Osteoblast (primary cell): ENCODE results near the gene SAA1. TPM values are rescaled to one million over a fixed set of nuclear protein-coding genes. Genes with fewer than 3 reads are reported as not detected.

ENCODE experiments used
- DNase-seq: peaks from one replicate; pipeline ENCODE4 v3.0.0; 2011; ENCODE audit warnings: low spot score, mixed read lengths; ENCODE audit not compliant: insufficient read length; ENCODE audit errors: missing footprints
- H2AFZ ChIP-seq: 2 replicates; pipeline ENCODE4 v1.6.0; 2011; ENCODE audit warnings: mild to moderate bottlenecking, low read length
- H3K27ac ChIP-seq: 2 replicates; pipeline ENCODE4 v1.5.1; 2011; ENCODE audit warnings: mild to moderate bottlenecking, low read depth, low read length, moderate library complexity
- H3K27me3 ChIP-seq: 2 replicates; pipeline ENCODE4 v1.6.0; 2012; ENCODE audit warnings: mild to moderate bottlenecking, control low read depth, inconsistent platforms, low read length, moderate library complexity; ENCODE audit not compliant: insufficient read depth
- H3K36me3 ChIP-seq: 2 replicates; pipeline ENCODE4 v1.5.1; 2011; ENCODE audit warnings: mild to moderate bottlenecking, low read length, control low read depth, moderate library complexity; ENCODE audit not compliant: insufficient read depth
- H3K4me1 ChIP-seq: 2 replicates; pipeline ENCODE4 v1.5.1; 2011; ENCODE audit warnings: mild to moderate bottlenecking, low read length, control low read depth, moderate library complexity; ENCODE audit not compliant: insufficient read depth
- H3K4me2 ChIP-seq: 2 replicates; pipeline ENCODE4 v1.6.0; 2011; ENCODE audit warnings: mild to moderate bottlenecking, low read length; ENCODE audit not compliant: insufficient read depth
- H3K4me3 ChIP-seq: fragments of 200-600 bp; sonication (generic); 3 replicates; pipeline ENCODE4 v1.5.1; 2012; ENCODE audit warnings: mild to moderate bottlenecking, low read length, inconsistent platforms; ENCODE audit not compliant: insufficient read depth
- H3K79me2 ChIP-seq: 2 replicates; pipeline ENCODE4 v1.6.0; 2012; ENCODE audit warnings: mild to moderate bottlenecking, low read length, control low read depth, inconsistent platforms; ENCODE audit not compliant: insufficient read depth
- H3K9me3 ChIP-seq: 2 replicates; pipeline ENCODE4 v1.5.1; 2011; ENCODE audit warnings: low read depth, low read length, control low read depth
- H4K20me1 ChIP-seq: 2 replicates; pipeline ENCODE4 v1.6.0; 2012; ENCODE audit warnings: mild to moderate bottlenecking, low read length, control low read depth; ENCODE audit not compliant: insufficient read depth
- CTCF ChIP-seq: IDR thresholded peaks from 2 replicates; pipeline ENCODE4 v1.5.1; 2011; ENCODE audit warnings: mild to moderate bottlenecking, low read depth, low read length, moderate library complexity; ENCODE audit errors: extremely low read depth
- small RNA-seq: library from RNA; depleted of rRNA; stranded (forward); fragments of <200 nt; gene quantifications from one replicate; pipeline ENCODE3, GENCODE V24; 2012
- total RNA-seq: library from RNA; depleted of rRNA; stranded (reverse); fragments of >200 nt; gene quantifications from 2 replicates; pipeline ENCODE4 v1.2.3, GENCODE V29; 2012

The SAA1 gene
- total RNA-seq, 1 donor = not detected

DNA sequence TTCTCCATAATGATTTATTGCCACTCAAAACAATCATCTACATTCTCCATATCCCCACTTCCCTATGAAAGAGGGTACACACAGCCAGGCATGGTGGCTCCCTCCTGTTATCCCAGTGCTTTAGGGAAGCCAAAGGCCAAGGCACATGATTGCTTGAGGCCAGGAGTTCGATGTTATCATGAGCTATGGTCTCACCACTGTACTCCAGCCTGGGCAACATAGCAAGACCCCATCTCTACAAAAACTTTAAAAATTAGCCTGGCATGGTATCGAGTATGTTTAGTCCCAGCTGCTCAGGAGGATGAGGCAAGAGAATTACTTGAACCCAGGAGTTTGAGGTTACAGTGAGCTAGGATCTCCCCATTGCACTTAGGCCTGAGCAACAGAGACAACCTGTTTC, 49.8 kb downstream of the SAA1 start:
- DNase-seq = no peak
- Histone ChIP-seq H3K9me3 (no peaks in the 10 kb centered on the region), H3K36me3 (peaks cover 4% of the 10 kb centered on the region), H3K79me2 (peaks cover 61% of the 10 kb centered on the region), H4K20me1 (no peaks in the 10 kb centered on the region), H3K27ac (no peak overlapping the region), H3K4me1 (peaks cover 39% of the 10 kb centered on the region), H3K4me3 (no peak overlapping the region), H3K4me2 (no peak overlapping the region), H2AFZ (no peak overlapping the region), H3K27me3 (no peaks in the 10 kb centered on the region)
- no peak for TF ChIP-seq CTCF

- no peak for DNase-seq
- no peak overlapping the region for H3K4me3 ChIP-seq
- no peaks in the 10 kb centered on the region for H4K20me1 ChIP-seq
- no peak overlapping the region for H3K27ac ChIP-seq
- TF ChIP-seq CTCF = no peak
- no peak overlapping the region for H2AFZ ChIP-seq
- peaks cover 33% of the 10 kb centered on the region for H3K4me1 ChIP-seq
- H3K36me3 ChIP-seq = no peaks in the 10 kb centered on the region
- H3K27me3 ChIP-seq = no peaks in the 10 kb centered on the region
- no peak overlapping the region for H3K4me2 ChIP-seq
- H3K9me3 ChIP-seq = no peaks in the 10 kb centered on the region
- peaks cover 72% of the 10 kb centered on the region for H3K79me2 ChIP-seq
These were observed 51.5 kb downstream of the SAA1 start for GRCh38 chr11:18317551-18317950.

Small RNAs within 50 kb of the gene (small RNA-seq; reads per million reads assigned to genes)
- gene RNA5SP333 = not detected
- gene RNA5SP334 = not detected

Other genes with a start within 250 kb of the SAA1 start
- under 0.01 and 0.29 TPM in 2 replicates for gene TPH1, start 220.0 kb upstream of the SAA1 start, total RNA-seq
- 15.6 and 18.3 TPM in 2 replicates for gene SAAL1, start 160.2 kb upstream of the SAA1 start, total RNA-seq
- gene MRGPRX3, start 133.7 kb upstream of the SAA1 start, total RNA-seq = not detected in 2 replicates
- gene MRGPRX4, start 93.4 kb upstream of the SAA1 start, total RNA-seq = not detected in 2 replicates
- not detected in 2 replicates for gene SAA4, start 29.5 kb upstream of the SAA1 start, total RNA-seq
- under 0.01 TPM in 1 of 2 replicates, not detected in the other for gene SAA2, start 17.6 kb upstream of the SAA1 start, total RNA-seq
- 39.8 and 53.9 TPM in 2 replicates for gene HPS5, start 55.9 kb downstream of the SAA1 start, total RNA-seq
- 123 and 134 TPM in 2 replicates for gene GTF2H1, start 56.3 kb downstream of the SAA1 start, total RNA-seq
- 680 and 798 TPM in 2 replicates for gene LDHA, start 128.3 kb downstream of the SAA1 start, total RNA-seq
- gene LDHC, start 146.1 kb downstream of the SAA1 start, total RNA-seq = under 0.01 TPM in 1 of 2 replicates, not detected in the other
- gene LDHAL6A, start 189.6 kb downstream of the SAA1 start, total RNA-seq = not detected in 2 replicates